GM12865 (cell line): ENCODE results near the gene CEP57L1.
A peak's percentile ranks its signal among the peaks of the same experiment; 100 is the strongest.

Experiments
- DNase-seq: peaks from one replicate; pipeline ENCODE4 v3.0.0; 2010; ENCODE audit warnings: low read depth
- H3K4me3 ChIP-seq: 2 replicates; pipeline ENCODE4 v1.5.1; 2011; ENCODE audit warnings: mild to moderate bottlenecking, low read depth, low read length, control low read depth
- CTCF ChIP-seq: IDR thresholded peaks from 2 replicates; pipeline ENCODE4 v1.5.1; 2011; ENCODE audit warnings: low read length, control low read depth, low read depth, inconsistent platforms; ENCODE audit not compliant: insufficient read depth; ENCODE audit errors: missing control alignments

Gene CEP57L1

DNA sequence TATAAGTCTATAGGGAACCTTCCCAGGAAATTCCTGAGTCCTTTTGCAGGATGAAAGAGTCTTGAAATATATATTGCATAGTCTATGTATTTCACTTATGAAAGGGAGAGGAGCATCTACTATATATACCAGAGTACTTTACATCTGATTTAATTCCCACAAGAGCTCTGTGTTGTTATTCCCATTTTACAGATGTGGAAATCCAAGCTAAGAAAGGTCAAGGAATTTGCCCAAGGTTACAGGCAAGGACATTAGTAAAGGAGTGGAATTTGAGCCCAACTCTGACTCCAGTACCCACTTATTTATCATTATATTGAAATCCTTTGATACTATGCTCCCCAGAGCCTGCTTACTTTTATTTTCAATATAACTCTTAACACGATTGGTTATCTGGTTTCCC, 3.2 kb upstream of the CEP57L1 start:
- H3K4me3 ChIP-seq, result no peak overlapping the region
- TF ChIP-seq CTCF, result no peak
- no peak for DNase-seq

GRCh38 chr6:109093732-109094415, 1.4 kb upstream of the CEP57L1 start:
- no peak for TF ChIP-seq CTCF
- DNase-seq, result no peak
- H3K4me3 ChIP-seq, result peak overlapping the region; percentile 77

DNA sequence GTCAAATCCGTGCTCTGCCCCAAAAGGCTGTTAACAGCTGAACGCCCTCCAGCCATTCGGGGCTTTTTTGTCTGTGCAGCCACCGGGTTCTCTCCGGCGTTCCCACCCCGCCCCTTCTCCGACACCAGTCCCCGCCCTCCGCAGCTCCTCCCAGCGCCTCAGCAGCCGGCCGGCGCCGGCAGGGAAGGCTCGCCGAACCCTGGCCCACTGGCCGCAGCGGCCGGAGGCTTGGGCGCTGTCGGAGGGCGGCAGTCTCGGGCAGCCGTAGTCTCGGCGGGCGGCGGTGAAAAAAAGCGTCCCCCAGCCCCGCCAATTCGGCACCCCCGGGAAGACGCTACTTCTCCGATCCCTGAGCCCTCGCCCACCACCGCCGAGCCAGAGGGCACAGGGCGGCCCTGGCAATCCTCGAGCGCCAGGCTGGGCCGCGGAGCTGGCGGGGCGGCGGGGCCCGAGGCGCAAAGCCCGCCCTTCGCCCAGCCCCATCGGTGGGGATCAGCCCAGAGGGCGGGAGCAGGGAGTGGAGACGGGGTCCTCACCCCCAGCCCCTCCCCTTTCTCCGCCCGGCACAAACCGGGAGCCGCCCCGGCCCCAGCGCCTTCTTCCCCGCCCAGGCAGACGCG, 781 bp upstream of the CEP57L1 start, which contains the start of gene SESN1:
Gene SESN1 (minus strand): TSS at position 431 of the 620 bp plus-strand sequence. CDS start 773 bp downstream, outside the sequence.
- H3K4me3 ChIP-seq, result peak within 1 kb of the TSS; percentile 77
- peak; percentile 98 for DNase-seq
- TF ChIP-seq CTCF, result no peak

- DNase-seq, result no peak
- H3K4me3 ChIP-seq, result peak overlapping the region; percentile 77
- TF ChIP-seq CTCF, result no peak
Measured at GRCh38 chr6:109095835-109096084, 453 bp downstream of the CEP57L1 start.

- no peak for TF ChIP-seq CTCF
- no peak for DNase-seq
Measured at GRCh38 chr6:109096208-109096607, 901 bp downstream of the CEP57L1 start.

GRCh38 chr6:109097661-109098060, 2.4 kb downstream of the CEP57L1 start:
- no peak for TF ChIP-seq CTCF
- no peak for DNase-seq
- no peak overlapping the region for H3K4me3 ChIP-seq

More at GRCh38 chr6:109096208-109096607, 901 bp downstream of the CEP57L1 start:
- H3K4me3 ChIP-seq, result peak overlapping the region; percentile 77

GRCh38 chr6:109102762-109103161, 7.5 kb downstream of the CEP57L1 start:
- DNase-seq, result no peak
- no peak overlapping the region for H3K4me3 ChIP-seq
- no peak for TF ChIP-seq CTCF
